SK-N-SH treated with all-trans-retinoic acid at 6 μM for 48 hours (cell line): ENCODE results near the gene KCNG4.

ENCODE experiments used
- ATAC-seq: fragments of 200-7000 bp; cut with Tn5 transposase; 3 replicates; pipeline ENCODE4 v1.9.1; 2020; ENCODE audit warnings: mild to moderate bottlenecking, moderate library complexity
- ARNTL ChIP-seq: fragments of 450-650 bp; formaldehyde crosslinking; IDR thresholded peaks from 2 replicates; pipeline ENCODE4 v1.5.0; 2020; ENCODE audit warnings: low read depth, mild to moderate bottlenecking, moderate library complexity, borderline replicate concordance
- BACH2 ChIP-seq: fragments of 250-450 bp; sonication (Bioruptor Pico); IDR thresholded peaks from 2 replicates; pipeline ENCODE4 v1.9.0; 2021; ENCODE audit warnings: mild to moderate bottlenecking, borderline replicate concordance
- CREB5 ChIP-seq: fragments of 250-450 bp; sonication (Bioruptor Pico); IDR thresholded peaks from 2 replicates; pipeline ENCODE4 v1.5.1; 2020; ENCODE audit warnings: low read depth, mild to moderate bottlenecking, moderate library complexity
- CSDC2 ChIP-seq: fragments of 250-450 bp; sonication (Bioruptor Pico); IDR thresholded peaks from 2 replicates; pipeline ENCODE4 v1.5.0; 2020; ENCODE audit warnings: mild to moderate bottlenecking, moderate library complexity
- CSRNP3 ChIP-seq: fragments of 250-450 bp; sonication (Bioruptor Pico); IDR thresholded peaks from 2 replicates; pipeline ENCODE4 v1.5.1; 2021; ENCODE audit warnings: mild to moderate bottlenecking, moderate library complexity
- ESRRG ChIP-seq: fragments of 250-450 bp; sonication (Bioruptor Pico); IDR thresholded peaks from 2 replicates; pipeline ENCODE4 v1.6.1; 2021; ENCODE audit warnings: mild to moderate bottlenecking
- GLIS3 ChIP-seq: fragments of 250-450 bp; sonication (Bioruptor Pico); IDR thresholded peaks from 2 replicates; pipeline ENCODE4 v1.5.0; 2020; ENCODE audit warnings: mild to moderate bottlenecking, moderate library complexity
- ISL1 ChIP-seq: fragments of 250-450 bp; sonication (Bioruptor Pico); IDR thresholded peaks from 2 replicates; pipeline ENCODE4 v2.1.2; 2022; ENCODE audit warnings: mild to moderate bottlenecking, moderate library complexity
- OSR1 ChIP-seq: fragments of 250-450 bp; sonication (Bioruptor Pico); IDR thresholded peaks from 2 replicates; pipeline ENCODE4 v1.8.0; 2022; ENCODE audit warnings: moderate library complexity, mild to moderate bottlenecking, inconsistent platforms
- PATZ1 ChIP-seq: fragments of 250-450 bp; sonication (Bioruptor Pico); IDR thresholded peaks from 2 replicates; pipeline ENCODE4 v1.8.0; 2020; ENCODE audit warnings: mild to moderate bottlenecking, moderate library complexity, borderline replicate concordance
- PPARA ChIP-seq: fragments of 250-450 bp; sonication (Bioruptor Pico); IDR thresholded peaks from 2 replicates; pipeline ENCODE4 v1.5.0; 2020; ENCODE audit warnings: mild to moderate bottlenecking, borderline replicate concordance
- RARB ChIP-seq: fragments of 250-450 bp; sonication (Bioruptor Pico); IDR thresholded peaks from 2 replicates; pipeline ENCODE4 v1.8.0; 2021; ENCODE audit warnings: mild to moderate bottlenecking, moderate library complexity
- SNAI2 ChIP-seq: fragments of 250-450 bp; sonication (Bioruptor Pico); IDR thresholded peaks from 2 replicates; pipeline ENCODE4 v1.5.0; 2020; ENCODE audit warnings: mild to moderate bottlenecking, moderate library complexity
- TCF4 ChIP-seq: fragments of 250-450 bp; sonication (Bioruptor Pico); IDR thresholded peaks from 2 replicates; pipeline ENCODE4 v1.8.0; 2021; ENCODE audit warnings: mild to moderate bottlenecking, moderate library complexity, borderline replicate concordance
- TOX ChIP-seq: fragments of 250-450 bp; sonication (Bioruptor Pico); IDR thresholded peaks from 2 replicates; pipeline ENCODE4 v1.8.0; 2021; ENCODE audit warnings: mild to moderate bottlenecking, moderate library complexity, borderline replicate concordance
- ZC3H10 ChIP-seq: fragments of 250-450 bp; sonication (Bioruptor Pico); IDR thresholded peaks from 2 replicates; pipeline ENCODE4 v1.5.1; 2021; ENCODE audit warnings: mild to moderate bottlenecking, moderate library complexity
- ZFP3 ChIP-seq: fragments of 250-450 bp; sonication (Bioruptor Pico); IDR thresholded peaks from 2 replicates; pipeline ENCODE4 v1.5.0; 2020; ENCODE audit warnings: mild to moderate bottlenecking, moderate library complexity
- ZFP30 ChIP-seq: fragments of 450-650 bp; formaldehyde crosslinking; IDR thresholded peaks from 2 replicates; pipeline ENCODE4 v1.5.0; 2022; ENCODE audit warnings: mild to moderate bottlenecking, moderate library complexity
- ZNF565 ChIP-seq: fragments of 450-650 bp; formaldehyde crosslinking; conservative IDR thresholded peaks from 2 replicates; pipeline ENCODE4 v1.5.0; 2020; ENCODE audit warnings: low read depth, mild to moderate bottlenecking, moderate library complexity
- ZNF70 ChIP-seq: fragments of 450-650 bp; formaldehyde crosslinking; IDR thresholded peaks from 2 replicates; pipeline ENCODE4 v1.5.0; 2020; ENCODE audit warnings: mild to moderate bottlenecking, moderate library complexity
- ZNF8 ChIP-seq: fragments of 450-650 bp; formaldehyde crosslinking; IDR thresholded peaks from 2 replicates; pipeline ENCODE4 v1.5.0; 2020; ENCODE audit warnings: mild to moderate bottlenecking, moderate library complexity
- TF ChIP-seq, protein P1 (sequence below): fragments of 250-450 bp; sonication (Bioruptor Pico); IDR thresholded peaks from 2 replicates; pipeline ENCODE4 v1.8.0; 2021; ENCODE audit warnings: low read depth, mild to moderate bottlenecking, moderate library complexity, borderline replicate concordance

The KCNG4 gene

GRCh38 chr16:84214451-84215066 is 25.3 kb downstream of the KCNG4 start:
- ATAC-seq: no peak
- no peak for TF ChIP-seq TOX
- TF ChIP-seq, all 23 proteins: peak for 0

- no peak for TF ChIP-seq RARB (CRISPR knock-in tag)
- TF ChIP-seq ZNF70: no peak
- TF ChIP-seq ZC3H10: no peak
- no peak for TF ChIP-seq PPARA (CRISPR knock-in tag)
- no peak for TF ChIP-seq ARNTL
- TF ChIP-seq GLIS3 (CRISPR knock-in tag): no peak
- TF ChIP-seq PATZ1 (CRISPR knock-in tag): no peak
- no peak for TF ChIP-seq BACH2 (CRISPR knock-in tag)
- TF ChIP-seq, protein P1, sequence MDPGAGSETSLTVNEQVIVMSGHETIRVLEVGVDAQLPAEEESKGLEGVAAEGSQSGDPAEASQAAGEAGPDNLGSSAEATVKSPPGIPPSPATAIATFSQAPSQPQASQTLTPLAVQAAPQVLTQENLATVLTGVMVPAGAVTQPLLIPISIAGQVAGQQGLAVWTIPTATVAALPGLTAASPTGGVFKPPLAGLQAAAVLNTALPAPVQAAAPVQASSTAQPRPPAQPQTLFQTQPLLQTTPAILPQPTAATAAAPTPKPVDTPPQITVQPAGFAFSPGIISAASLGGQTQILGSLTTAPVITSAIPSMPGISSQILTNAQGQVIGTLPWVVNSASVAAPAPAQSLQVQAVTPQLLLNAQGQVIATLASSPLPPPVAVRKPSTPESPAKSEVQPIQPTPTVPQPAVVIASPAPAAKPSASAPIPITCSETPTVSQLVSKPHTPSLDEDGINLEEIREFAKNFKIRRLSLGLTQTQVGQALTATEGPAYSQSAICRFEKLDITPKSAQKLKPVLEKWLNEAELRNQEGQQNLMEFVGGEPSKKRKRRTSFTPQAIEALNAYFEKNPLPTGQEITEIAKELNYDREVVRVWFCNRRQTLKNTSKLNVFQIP (CRISPR knock-in tag): no peak
- TF ChIP-seq ZFP3 (CRISPR knock-in tag): no peak
- no peak for TF ChIP-seq SNAI2 (CRISPR knock-in tag)
- TF ChIP-seq TCF4: no peak
- TF ChIP-seq ISL1 (CRISPR knock-in tag): no peak
- TF ChIP-seq ESRRG (CRISPR knock-in tag): no peak
- no peak for TF ChIP-seq ZFP30 (CRISPR knock-in tag)
- TF ChIP-seq CSRNP3 (CRISPR knock-in tag): no peak
- TF ChIP-seq ZNF8 (CRISPR knock-in tag): no peak
- no peak for TF ChIP-seq OSR1 (CRISPR knock-in tag)
- TF ChIP-seq CREB5 (CRISPR knock-in tag): no peak
- no peak for TF ChIP-seq CSDC2 (CRISPR knock-in tag)
- ATAC-seq: no peak
These were observed 27.2 kb downstream of the KCNG4 start for GRCh38 chr16:84212631-84213030.

GRCh38 chr16:84212154-84212553 is 27.7 kb downstream of the KCNG4 start:
- ATAC-seq: no peak
- TF ChIP-seq ZFP3 (CRISPR knock-in tag) (no peak), ZNF8 (CRISPR knock-in tag) (no peak), PPARA (CRISPR knock-in tag) (no peak), CSRNP3 (CRISPR knock-in tag) (no peak), CREB5 (CRISPR knock-in tag) (no peak), RARB (CRISPR knock-in tag) (no peak), SNAI2 (CRISPR knock-in tag) (no peak), ARNTL (no peak), BACH2 (CRISPR knock-in tag) (no peak), TOX (no peak), ZNF565 (CRISPR knock-in tag) (no peak), PATZ1 (CRISPR knock-in tag) (no peak), ZC3H10 (no peak), ZNF70 (no peak), GLIS3 (CRISPR knock-in tag) (no peak), ZFP30 (CRISPR knock-in tag) (no peak)
